VCaP (cell line): ENCODE measurements around the gene LCE1C.
A peak's percentile ranks its signal among the peaks of the same experiment; 100 is the strongest.

Experiments
- H3K27ac ChIP-seq: fragments of 450-650 bp; 2 replicates; pipeline ENCODE4 v1.5.1; 2017
- TF ChIP-seq, protein P1 (sequence below): fragments of 450-650 bp; conservative IDR thresholded peaks from 2 replicates; pipeline ENCODE4 v1.5.1; 2017; ENCODE audit warnings: mild to moderate bottlenecking, moderate library complexity

Gene LCE1C

GRCh38 chr1:152759453-152760173 is 46.8 kb downstream of the LCE1C start:
- TF ChIP-seq, protein P1, sequence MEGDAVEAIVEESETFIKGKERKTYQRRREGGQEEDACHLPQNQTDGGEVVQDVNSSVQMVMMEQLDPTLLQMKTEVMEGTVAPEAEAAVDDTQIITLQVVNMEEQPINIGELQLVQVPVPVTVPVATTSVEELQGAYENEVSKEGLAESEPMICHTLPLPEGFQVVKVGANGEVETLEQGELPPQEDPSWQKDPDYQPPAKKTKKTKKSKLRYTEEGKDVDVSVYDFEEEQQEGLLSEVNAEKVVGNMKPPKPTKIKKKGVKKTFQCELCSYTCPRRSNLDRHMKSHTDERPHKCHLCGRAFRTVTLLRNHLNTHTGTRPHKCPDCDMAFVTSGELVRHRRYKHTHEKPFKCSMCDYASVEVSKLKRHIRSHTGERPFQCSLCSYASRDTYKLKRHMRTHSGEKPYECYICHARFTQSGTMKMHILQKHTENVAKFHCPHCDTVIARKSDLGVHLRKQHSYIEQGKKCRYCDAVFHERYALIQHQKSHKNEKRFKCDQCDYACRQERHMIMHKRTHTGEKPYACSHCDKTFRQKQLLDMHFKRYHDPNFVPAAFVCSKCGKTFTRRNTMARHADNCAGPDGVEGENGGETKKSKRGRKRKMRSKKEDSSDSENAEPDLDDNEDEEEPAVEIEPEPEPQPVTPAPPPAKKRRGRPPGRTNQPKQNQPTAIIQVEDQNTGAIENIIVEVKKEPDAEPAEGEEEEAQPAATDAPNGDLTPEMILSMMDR, result no peak
- H3K27ac ChIP-seq, result no peak overlapping the region

DNA sequence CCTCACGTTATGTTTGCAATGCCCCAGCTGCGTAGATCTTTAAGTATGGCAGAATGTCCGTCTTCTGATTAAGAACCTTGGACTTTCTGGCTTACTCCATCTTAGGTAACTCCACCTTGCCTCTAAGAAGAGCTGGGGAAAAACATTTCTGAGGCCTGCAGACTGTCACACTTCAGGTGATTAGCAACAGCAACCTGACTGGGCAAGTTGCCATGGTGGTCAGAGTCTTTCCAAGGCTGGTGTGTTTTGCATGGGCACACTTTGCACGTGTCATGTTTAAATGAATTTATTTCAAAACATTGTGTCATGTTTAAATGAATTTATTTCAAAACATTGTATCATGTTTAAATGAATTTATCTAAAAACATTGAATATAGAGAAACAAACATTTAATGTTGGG is 47.8 kb downstream of the LCE1C start:
- TF ChIP-seq, protein P1, result no peak
- H3K27ac ChIP-seq, result peak overlapping the region; percentile 8; the same call in 1 of the 2 replicates

DNA sequence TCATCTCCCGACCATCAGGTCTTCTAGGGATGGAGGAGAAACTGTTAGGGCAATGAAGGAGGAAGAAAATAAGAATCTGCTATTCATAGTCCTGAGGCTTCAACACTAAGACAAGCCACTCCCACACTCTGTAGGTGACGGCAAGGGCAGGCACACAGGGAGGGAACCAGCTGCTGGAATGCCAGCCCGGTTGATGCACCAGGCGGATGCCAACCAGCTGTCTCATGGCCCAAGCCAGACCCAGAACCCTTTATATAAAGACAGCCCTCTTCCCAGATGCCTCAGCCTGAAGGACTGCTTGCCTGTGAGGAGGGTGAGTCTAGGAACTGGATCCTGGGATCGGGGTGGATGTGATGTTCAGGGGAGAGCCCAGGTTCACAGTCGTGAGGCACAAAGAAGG is 48.7 kb downstream of the LCE1C start, which contains the start of gene KPRP:
Gene KPRP (plus strand): TSS at position 279 of the 400 bp plus-strand sequence. CDS start 1,564 bp downstream, outside the sequence.
- TF ChIP-seq, protein P1, result no peak
- H3K27ac ChIP-seq, result peak within 1 kb of the TSS; percentile 8; the same call in 1 of the 2 replicates

GRCh38 chr1:152756872-152757271 is 49.6 kb downstream of the LCE1C start:
- TF ChIP-seq, protein P1, result no peak
- H3K27ac ChIP-seq, result no peak overlapping the region
